OCI-LY1 (cell line): ENCODE results near the gene SLC35F3.

ENCODE experiments used
- H2AFZ ChIP-seq: fragments of 200-600 bp; sonication (generic), shearing (Covaris generic); 2 replicates; pipeline ENCODE4 v1.6.0; 2014; ENCODE audit warnings: antibody characterized with exemption, mild to moderate bottlenecking, low read length
- H3F3A ChIP-seq: fragments of 200-600 bp; sonication (generic), shearing (Covaris generic); 2 replicates; pipeline ENCODE4 v1.6.0; 2014; ENCODE audit warnings: mild to moderate bottlenecking, antibody characterized with exemption, low read length, moderate library complexity; ENCODE audit not compliant: insufficient read depth
- H3K27ac ChIP-seq: fragments of 200-600 bp; sonication (generic); 2 replicates; pipeline ENCODE4 v1.5.1; 2014; ENCODE audit warnings: low read length, mixed run types, mild to moderate bottlenecking, low read depth; ENCODE audit not compliant: poor library complexity, severe bottlenecking
- H3K27me3 ChIP-seq: fragments of 200-600 bp; sonication (generic); 2 replicates; pipeline ENCODE4 v1.6.0; 2014; ENCODE audit warnings: antibody characterized with exemption, mild to moderate bottlenecking, low read length, moderate library complexity; ENCODE audit not compliant: insufficient read depth
- H3K36me3 ChIP-seq: fragments of 200-600 bp; sonication (generic); 2 replicates; pipeline ENCODE4 v1.6.1; 2014; ENCODE audit warnings: mild to moderate bottlenecking, antibody characterized with exemption, low read length, moderate library complexity, mixed read lengths; ENCODE audit not compliant: insufficient read depth
- H3K4me1 ChIP-seq: fragments of 200-600 bp; sonication (generic); 2 replicates; pipeline ENCODE4 v1.5.1; 2014; ENCODE audit warnings: mild to moderate bottlenecking, low read length, moderate library complexity; ENCODE audit not compliant: insufficient read depth, severe bottlenecking
- H3K4me2 ChIP-seq: fragments of 200-600 bp; sonication (generic), shearing (Covaris generic); 2 replicates; pipeline ENCODE4 v1.6.1; 2014; ENCODE audit warnings: low read length
- H3K4me3 ChIP-seq: fragments of 200-600 bp; sonication (generic); 2 replicates; pipeline ENCODE4 v1.5.1; 2014; ENCODE audit warnings: low read length, low read depth, mild to moderate bottlenecking, mixed read lengths; ENCODE audit not compliant: poor library complexity, severe bottlenecking
- H3K79me2 ChIP-seq: fragments of 200-600 bp; shearing (Covaris generic); 2 replicates; pipeline ENCODE4 v1.6.1; 2016; ENCODE audit warnings: mixed run types, low read length, mixed read lengths; ENCODE audit not compliant: insufficient read depth
- H3K9ac ChIP-seq: fragments of 200-600 bp; sonication (generic), shearing (Covaris generic); 2 replicates; pipeline ENCODE4 v1.6.1; 2014; ENCODE audit warnings: mild to moderate bottlenecking, low read length, mixed read lengths
- H3K9me2 ChIP-seq: fragments of 200-600 bp; sonication (generic), shearing (Covaris generic); 2 replicates; pipeline ENCODE4 v1.6.1; 2014; ENCODE audit warnings: low read depth, mild to moderate bottlenecking, low read length, mixed read lengths
- H3K9me3 ChIP-seq: fragments of 200-600 bp; shearing (Covaris generic); 2 replicates; pipeline ENCODE4 v1.6.1; 2014; ENCODE audit warnings: low read length, mixed read lengths
- H4K20me1 ChIP-seq: fragments of 200-600 bp; sonication (generic), shearing (Covaris generic); 2 replicates; pipeline ENCODE4 v1.6.0; 2016; ENCODE audit warnings: mild to moderate bottlenecking, low read length; ENCODE audit not compliant: insufficient read depth
- CTCF ChIP-seq: fragments of 200-600 bp; sonication (generic), shearing (Covaris generic); IDR thresholded peaks from 2 replicates; pipeline ENCODE4 v1.5.1; 2017; ENCODE audit warnings: mild to moderate bottlenecking, antibody characterized with exemption, low read length, moderate library complexity, mixed read lengths
- EZH2 ChIP-seq: fragments of 200-600 bp; sonication (generic), shearing (Covaris generic); IDR thresholded peaks from 2 replicates; pipeline ENCODE4 v1.8.0; 2017; ENCODE audit warnings: borderline replicate concordance, mixed run types, mild to moderate bottlenecking, antibody characterized with exemption, low read length, moderate library complexity, mixed read lengths

SLC35F3 gene

GRCh38 chr1:234292548-234292947 is 388.1 kb downstream of the SLC35F3 start:
- no peaks in the 10 kb centered on the region for H3K36me3 ChIP-seq
- no peak overlapping the region for H3K27ac ChIP-seq
- H3K27me3 ChIP-seq: no peaks in the 10 kb centered on the region
- no peak overlapping the region for H3K4me3 ChIP-seq
- H2AFZ ChIP-seq: no peak overlapping the region
- no peaks in the 10 kb centered on the region for H3K79me2 ChIP-seq
- TF ChIP-seq CTCF: no peak
- no peak for TF ChIP-seq EZH2
- H3K4me1 ChIP-seq: no peaks in the 10 kb centered on the region
- H3K9me3 ChIP-seq: peaks cover 3% of the 10 kb centered on the region; the same call in 1 of the 2 replicates
- no peaks in the 10 kb centered on the region for H4K20me1 ChIP-seq
- H3K9ac ChIP-seq: no peak overlapping the region
- H3F3A ChIP-seq: no peaks in the 10 kb centered on the region
- H3K4me2 ChIP-seq: no peak overlapping the region
- no peaks in the 10 kb centered on the region for H3K9me2 ChIP-seq

GRCh38 chr1:234294109-234294817 is 389.8 kb downstream of the SLC35F3 start:
- Histone ChIP-seq H3K9me3 (peaks cover 3% of the 10 kb centered on the region; the same call in 1 of the 2 replicates), H3K27ac (no peak overlapping the region), H3F3A (no peaks in the 10 kb centered on the region), H3K36me3 (no peaks in the 10 kb centered on the region), H2AFZ (no peak overlapping the region), H3K9me2 (no peaks in the 10 kb centered on the region), H3K4me1 (no peaks in the 10 kb centered on the region), H3K9ac (no peak overlapping the region), H3K27me3 (no peaks in the 10 kb centered on the region), H3K79me2 (no peaks in the 10 kb centered on the region), H3K4me2 (no peak overlapping the region), H4K20me1 (no peaks in the 10 kb centered on the region), H3K4me3 (no peak overlapping the region)
- no peak for TF ChIP-seq CTCF
- no peak for TF ChIP-seq EZH2

GRCh38 chr1:234295068-234295467 is 390.6 kb downstream of the SLC35F3 start:
- no peaks in the 10 kb centered on the region for H3K27me3 ChIP-seq

More at GRCh38 chr1:234295068-234295467, 390.6 kb downstream of the SLC35F3 start:
- Histone ChIP-seq H3F3A (no peaks in the 10 kb centered on the region), H3K9ac (no peak overlapping the region), H3K9me2 (no peaks in the 10 kb centered on the region), H3K36me3 (no peaks in the 10 kb centered on the region), H3K4me2 (no peak overlapping the region), H3K79me2 (no peaks in the 10 kb centered on the region), H3K27ac (no peak overlapping the region), H2AFZ (no peak overlapping the region), H3K4me3 (no peak overlapping the region), H3K9me3 (no peaks in the 10 kb centered on the region), H4K20me1 (no peaks in the 10 kb centered on the region), H3K4me1 (no peaks in the 10 kb centered on the region)
- TF ChIP-seq EZH2: no peak
- no peak for TF ChIP-seq CTCF
